WTC11 (cell line): ENCODE measurements around the gene NEK7. TPM values are rescaled to one million over a fixed set of nuclear protein-coding genes. Genes with fewer than 3 reads are reported as not detected.

Experiments
- ATAC-seq: fragments of 200-7000 bp; cut with Tn5 transposase; 2 replicates; pipeline ENCODE4 v1.10.0; 2021; ENCODE audit warnings: mild to moderate bottlenecking, moderate library complexity
- CTCF ChIA-PET: fragments of 300-600 bp; sonication (Branson Sonifier 250); formaldehyde crosslinking; loops from one replicate; lab custom pipeline; 2021; ENCODE audit warnings: antibody characterized with exemption; lab: Charles Lee
- POLR2A ChIA-PET: fragments of 350-600 bp; sonication (Branson Sonifier 250); formaldehyde crosslinking; loops from one replicate; lab custom pipeline; 2021; ENCODE audit warnings: antibody characterized with exemption; lab: Charles Lee
- DNase-seq: peaks from one replicate; pipeline ENCODE4 v3.0.0; 2021; ENCODE audit warnings: low spot score
- H3K27ac Mint-ChIP-seq: 2 replicates; pipeline ENCODE4 v1.8.0; 2021; ENCODE audit warnings: mixed read lengths
- H3K27me3 Mint-ChIP-seq: 2 replicates; pipeline ENCODE4 v1.8.0; 2021; ENCODE audit warnings: low read depth, mild to moderate bottlenecking, moderate library complexity, mixed read lengths
- H3K36me3 Mint-ChIP-seq: 2 replicates; pipeline ENCODE4 v1.8.0; 2021; ENCODE audit warnings: mixed read lengths
- H3K4me1 Mint-ChIP-seq: 2 replicates; pipeline ENCODE4 v1.8.0; 2022; ENCODE audit warnings: mixed read lengths
- H3K4me3 Mint-ChIP-seq: 2 replicates; pipeline ENCODE4 v1.8.0; 2021; ENCODE audit warnings: mild to moderate bottlenecking, moderate library complexity, mixed read lengths
- H3K9me3 Mint-ChIP-seq: 2 replicates; pipeline ENCODE4 v1.8.0; 2021; ENCODE audit warnings: mixed read lengths
- CBFB ChIP-seq: sonication (generic); formaldehyde crosslinking; IDR thresholded peaks from 2 replicates; pipeline ENCODE4 v1.8.1; 2022; ENCODE audit warnings: mild to moderate bottlenecking, low read depth, missing genetic modification reagents
- ESRRA ChIP-seq: sonication (generic); formaldehyde crosslinking; IDR thresholded peaks from 2 replicates; pipeline ENCODE4 v1.8.1; 2022; ENCODE audit warnings: mild to moderate bottlenecking, missing genetic modification reagents, borderline replicate concordance
- ETV6 ChIP-seq: sonication (generic); formaldehyde crosslinking; IDR thresholded peaks from 2 replicates; pipeline ENCODE4 v1.8.1; 2022; ENCODE audit warnings: mild to moderate bottlenecking, missing genetic modification reagents
- FOXP1 ChIP-seq: sonication (generic); formaldehyde crosslinking; IDR thresholded peaks from 2 replicates; pipeline ENCODE4 v1.8.0; 2022; ENCODE audit warnings: missing genetic modification reagents, mild to moderate bottlenecking, moderate library complexity, borderline replicate concordance
- JAZF1 ChIP-seq: fragments of 250-450 bp; sonication (Bioruptor Pico); IDR thresholded peaks from 2 replicates; pipeline ENCODE4 v1.9.0; 2021; ENCODE audit warnings: moderate library complexity, mild to moderate bottlenecking, inconsistent platforms
- JUN ChIP-seq: sonication (generic); formaldehyde crosslinking; IDR thresholded peaks from 2 replicates; pipeline ENCODE4 v1.8.0; 2023; ENCODE audit warnings: mild to moderate bottlenecking, missing genetic modification reagents
- KAT7 ChIP-seq: sonication (generic); formaldehyde crosslinking; IDR thresholded peaks from 2 replicates; pipeline ENCODE4 v1.8.1; 2023; ENCODE audit warnings: missing genetic modification reagents, mild to moderate bottlenecking, borderline replicate concordance
- NR1H2 ChIP-seq: sonication (generic); formaldehyde crosslinking; IDR thresholded peaks from 2 replicates; pipeline ENCODE4 v1.9.0; 2021; ENCODE audit warnings: mild to moderate bottlenecking, moderate library complexity, missing genetic modification reagents
- NR2C2 ChIP-seq: sonication (generic); formaldehyde crosslinking; IDR thresholded peaks from 2 replicates; pipeline ENCODE4 v1.8.0; 2022; ENCODE audit warnings: mild to moderate bottlenecking, missing genetic modification reagents
- NR3C1 ChIP-seq: sonication (generic); formaldehyde crosslinking; conservative IDR thresholded peaks from 2 replicates; pipeline ENCODE4 v1.8.1; 2023; ENCODE audit warnings: low read depth, mild to moderate bottlenecking, missing genetic modification reagents
- TP53 ChIP-seq: sonication (generic); formaldehyde crosslinking; IDR thresholded peaks from 2 replicates; pipeline ENCODE4 v1.8.1; 2023; ENCODE audit warnings: mild to moderate bottlenecking, missing genetic modification reagents
- ZBTB21 ChIP-seq: sonication (generic); formaldehyde crosslinking; IDR thresholded peaks from 2 replicates; pipeline ENCODE4 v1.8.1; 2023; ENCODE audit warnings: mild to moderate bottlenecking, missing genetic modification reagents, borderline replicate concordance
- ZNF317 ChIP-seq: sonication (generic); formaldehyde crosslinking; IDR thresholded peaks from 2 replicates; pipeline ENCODE4 v1.8.1; 2023; ENCODE audit warnings: low read depth, mild to moderate bottlenecking, moderate library complexity, missing genetic modification reagents, borderline replicate concordance
- ZNF396 ChIP-seq: fragments of 250-450 bp; sonication (Bioruptor Pico); IDR thresholded peaks from 2 replicates; pipeline ENCODE4 v1.8.0; 2021; ENCODE audit warnings: mild to moderate bottlenecking, moderate library complexity, borderline replicate concordance
- total RNA-seq: library from RNA; stranded (reverse); gene quantifications from 3 replicates; pipeline ENCODE4 v1.2.3, GENCODE V29; 2021
- TF ChIP-seq, protein P1 (sequence below): sonication (generic); formaldehyde crosslinking; IDR thresholded peaks from 2 replicates; pipeline ENCODE4 v1.8.1; 2023; ENCODE audit warnings: mild to moderate bottlenecking, missing genetic modification reagents
- TF ChIP-seq, protein P2 (sequence below): sonication (generic); formaldehyde crosslinking; IDR thresholded peaks from 2 replicates; pipeline ENCODE4 v1.8.1; 2023; ENCODE audit warnings: mild to moderate bottlenecking, missing genetic modification reagents
- TF ChIP-seq, protein P3 (sequence below): sonication (generic); formaldehyde crosslinking; IDR thresholded peaks from 2 replicates; pipeline ENCODE4 v1.8.1; 2022; ENCODE audit warnings: missing genetic modification reagents, borderline replicate concordance
- TF ChIP-seq, protein P4 (sequence below): fragments of 250-450 bp; sonication (Bioruptor Pico); IDR thresholded peaks from 2 replicates; pipeline ENCODE4 v1.9.0; 2021; ENCODE audit warnings: mild to moderate bottlenecking
- TF ChIP-seq, protein P5 (sequence below): sonication (generic); formaldehyde crosslinking; IDR thresholded peaks from 2 replicates; pipeline ENCODE4 v1.8.1; 2023; ENCODE audit warnings: mild to moderate bottlenecking, missing genetic modification reagents, moderate library complexity

NEK7 gene
- total RNA-seq, 1 experiment from 2014 or later: 10.3 TPM

DNA sequence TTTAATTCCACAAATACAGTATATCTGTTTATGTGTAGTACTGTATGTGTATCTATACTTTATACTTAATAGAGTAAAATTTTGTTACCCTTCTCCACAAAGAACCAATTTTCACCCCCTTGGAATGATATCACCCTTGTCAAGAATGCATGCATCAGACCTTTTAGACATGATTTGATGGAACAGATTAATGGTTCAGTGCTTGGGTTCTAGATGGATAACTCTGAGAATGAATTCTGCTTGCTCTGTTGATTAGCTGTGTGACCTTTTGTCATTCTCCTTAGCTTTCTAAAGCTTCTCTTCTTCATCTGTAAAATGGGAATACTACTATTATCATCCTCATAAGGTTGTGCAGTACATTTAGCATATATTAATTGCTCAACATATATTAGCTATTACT is 105.1 kb downstream of the NEK7 start (continued):
- TF ChIP-seq, protein P1, sequence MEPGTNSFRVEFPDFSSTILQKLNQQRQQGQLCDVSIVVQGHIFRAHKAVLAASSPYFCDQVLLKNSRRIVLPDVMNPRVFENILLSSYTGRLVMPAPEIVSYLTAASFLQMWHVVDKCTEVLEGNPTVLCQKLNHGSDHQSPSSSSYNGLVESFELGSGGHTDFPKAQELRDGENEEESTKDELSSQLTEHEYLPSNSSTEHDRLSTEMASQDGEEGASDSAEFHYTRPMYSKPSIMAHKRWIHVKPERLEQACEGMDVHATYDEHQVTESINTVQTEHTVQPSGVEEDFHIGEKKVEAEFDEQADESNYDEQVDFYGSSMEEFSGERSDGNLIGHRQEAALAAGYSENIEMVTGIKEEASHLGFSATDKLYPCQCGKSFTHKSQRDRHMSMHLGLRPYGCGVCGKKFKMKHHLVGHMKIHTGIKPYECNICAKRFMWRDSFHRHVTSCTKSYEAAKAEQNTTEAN (CRISPR knock-in tag): no peak
- TF ChIP-seq, all 79 proteins: peak for 0

DNA sequence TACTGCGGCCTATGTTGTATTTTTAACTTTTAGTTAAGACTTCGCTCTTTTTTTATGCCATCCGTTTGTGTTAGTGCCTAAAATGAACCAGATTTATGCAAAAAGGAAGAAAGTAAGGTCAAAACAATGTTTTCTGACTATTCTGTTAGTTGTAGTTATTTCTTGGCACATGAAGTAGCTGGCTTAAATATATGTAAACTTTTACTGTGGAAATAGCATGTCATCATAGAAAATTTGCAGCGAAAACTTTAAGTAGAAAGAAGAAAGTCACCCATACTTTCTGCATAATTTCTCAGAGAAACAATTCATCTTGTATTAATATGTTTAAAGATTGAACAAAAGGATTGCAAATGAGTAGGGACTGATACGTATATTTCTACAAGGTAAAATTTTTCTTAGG is 106.4 kb downstream of the NEK7 start:
- ChIA-PET POLR2A (no interaction called here), CTCF (no interaction called here)
- Mint-ChIP-seq H3K27ac (no peak overlapping the region), H3K36me3 (no peaks in the 10 kb centered on the region), H3K27me3 (no peaks in the 10 kb centered on the region), H3K9me3 (no peaks in the 10 kb centered on the region), H3K4me3 (no peak overlapping the region), H3K4me1 (no peaks in the 10 kb centered on the region)
- TF ChIP-seq ZNF317 (CRISPR knock-in tag) (no peak), ETV6 (CRISPR knock-in tag) (no peak), ZNF396 (CRISPR knock-in tag) (no peak), TP53 (CRISPR knock-in tag) (no peak), NR3C1 (CRISPR knock-in tag) (no peak), NR2C2 (CRISPR knock-in tag) (no peak), ZBTB21 (CRISPR knock-in tag) (no peak), FOXP1 (CRISPR knock-in tag) (no peak)
- TF ChIP-seq, protein P2, sequence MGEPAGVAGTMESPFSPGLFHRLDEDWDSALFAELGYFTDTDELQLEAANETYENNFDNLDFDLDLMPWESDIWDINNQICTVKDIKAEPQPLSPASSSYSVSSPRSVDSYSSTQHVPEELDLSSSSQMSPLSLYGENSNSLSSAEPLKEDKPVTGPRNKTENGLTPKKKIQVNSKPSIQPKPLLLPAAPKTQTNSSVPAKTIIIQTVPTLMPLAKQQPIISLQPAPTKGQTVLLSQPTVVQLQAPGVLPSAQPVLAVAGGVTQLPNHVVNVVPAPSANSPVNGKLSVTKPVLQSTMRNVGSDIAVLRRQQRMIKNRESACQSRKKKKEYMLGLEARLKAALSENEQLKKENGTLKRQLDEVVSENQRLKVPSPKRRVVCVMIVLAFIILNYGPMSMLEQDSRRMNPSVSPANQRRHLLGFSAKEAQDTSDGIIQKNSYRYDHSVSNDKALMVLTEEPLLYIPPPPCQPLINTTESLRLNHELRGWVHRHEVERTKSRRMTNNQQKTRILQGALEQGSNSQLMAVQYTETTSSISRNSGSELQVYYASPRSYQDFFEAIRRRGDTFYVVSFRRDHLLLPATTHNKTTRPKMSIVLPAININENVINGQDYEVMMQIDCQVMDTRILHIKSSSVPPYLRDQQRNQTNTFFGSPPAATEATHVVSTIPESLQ (CRISPR knock-in tag): no peak
- no peak for DNase-seq
- ATAC-seq: no peak

DNA sequence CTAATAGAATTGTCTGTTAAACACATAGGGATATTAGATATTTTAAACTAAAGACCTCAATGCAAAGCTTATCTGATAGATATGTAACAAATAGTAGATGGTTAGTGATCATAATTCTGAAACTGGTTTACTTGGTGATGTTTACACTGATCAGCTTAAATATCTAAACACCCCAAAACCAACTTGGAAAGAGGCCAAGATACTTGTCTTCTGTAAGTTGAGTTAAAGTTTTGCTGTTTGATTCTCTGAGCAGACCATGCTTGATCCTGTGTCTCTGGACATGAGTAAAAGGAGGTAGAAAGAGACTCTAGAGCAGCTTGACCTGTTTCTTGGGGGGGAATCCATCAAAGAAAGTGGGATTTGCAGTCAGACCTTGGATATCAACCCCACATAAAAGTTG is 107.5 kb downstream of the NEK7 start:
- no peak for TF ChIP-seq KAT7 (CRISPR knock-in tag)
- no peak for TF ChIP-seq ESRRA (CRISPR knock-in tag)
- TF ChIP-seq, protein P3, sequence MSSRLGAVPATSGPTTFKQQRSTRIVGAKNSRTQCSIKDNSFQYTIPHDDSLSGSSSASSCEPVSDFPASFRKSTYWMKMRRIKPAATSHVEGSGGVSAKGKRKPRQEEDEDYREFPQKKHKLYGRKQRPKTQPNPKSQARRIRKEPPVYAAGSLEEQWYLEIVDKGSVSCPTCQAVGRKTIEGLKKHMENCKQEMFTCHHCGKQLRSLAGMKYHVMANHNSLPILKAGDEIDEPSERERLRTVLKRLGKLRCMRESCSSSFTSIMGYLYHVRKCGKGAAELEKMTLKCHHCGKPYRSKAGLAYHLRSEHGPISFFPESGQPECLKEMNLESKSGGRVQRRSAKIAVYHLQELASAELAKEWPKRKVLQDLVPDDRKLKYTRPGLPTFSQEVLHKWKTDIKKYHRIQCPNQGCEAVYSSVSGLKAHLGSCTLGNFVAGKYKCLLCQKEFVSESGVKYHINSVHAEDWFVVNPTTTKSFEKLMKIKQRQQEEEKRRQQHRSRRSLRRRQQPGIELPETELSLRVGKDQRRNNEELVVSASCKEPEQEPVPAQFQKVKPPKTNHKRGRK: no peak
- TF ChIP-seq ZNF396 (CRISPR knock-in tag): no peak
- no peak for TF ChIP-seq JUN (CRISPR knock-in tag)
- Mint-ChIP-seq H3K4me1 (no peaks in the 10 kb centered on the region), H3K27me3 (no peaks in the 10 kb centered on the region), H3K36me3 (no peaks in the 10 kb centered on the region), H3K9me3 (no peaks in the 10 kb centered on the region), H3K4me3 (no peak overlapping the region), H3K27ac (no peak overlapping the region)
- ATAC-seq: no peak
- CTCF ChIA-PET: no interaction called here
- POLR2A ChIA-PET: no interaction called here
- DNase-seq: no peak

DNA sequence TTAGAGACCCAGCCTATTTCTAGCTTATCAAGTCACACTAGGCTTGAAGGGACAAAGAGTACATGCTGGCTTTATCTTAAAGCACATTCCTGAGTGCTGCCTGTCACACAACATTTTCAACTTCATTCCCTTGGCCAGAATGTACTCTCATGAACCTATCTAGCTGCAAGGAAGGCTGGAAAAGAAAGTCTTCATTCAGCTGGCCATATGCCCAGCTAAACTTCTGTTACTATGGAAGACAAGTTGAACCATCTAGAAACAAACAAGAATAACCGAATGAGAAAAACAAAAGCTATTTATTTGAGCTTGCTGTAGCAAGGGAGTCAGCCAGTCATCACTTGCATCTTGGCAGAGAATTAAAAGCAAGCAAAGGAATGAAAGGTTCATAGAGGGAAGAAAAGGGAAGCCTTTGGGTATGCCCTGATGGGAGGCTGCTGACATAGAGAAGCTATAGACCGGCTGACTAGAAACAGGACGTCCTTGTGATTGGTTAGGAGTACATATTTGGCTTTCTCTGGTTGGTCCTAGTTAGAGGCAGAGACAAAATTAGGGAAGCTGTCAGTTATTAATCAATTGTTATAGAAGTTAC is 108.4 kb downstream of the NEK7 start:
- no peak for DNase-seq
- CTCF ChIA-PET: no interaction called here
- Mint-ChIP-seq H3K4me1 (no peaks in the 10 kb centered on the region), H3K4me3 (no peak overlapping the region), H3K36me3 (no peaks in the 10 kb centered on the region), H3K9me3 (no peaks in the 10 kb centered on the region), H3K27ac (no peak overlapping the region), H3K27me3 (no peaks in the 10 kb centered on the region)
- POLR2A ChIA-PET: interaction anchor here (0.5 kb wide), 1 partner anchor 109 kb away, joined by 4 read pairs; no protein-coding TSS in a partner anchor
- no peak for TF ChIP-seq NR1H2 (CRISPR knock-in tag)
- no peak for TF ChIP-seq JAZF1 (CRISPR knock-in tag)
- no peak for TF ChIP-seq TP53 (CRISPR knock-in tag)
- TF ChIP-seq, protein P4, sequence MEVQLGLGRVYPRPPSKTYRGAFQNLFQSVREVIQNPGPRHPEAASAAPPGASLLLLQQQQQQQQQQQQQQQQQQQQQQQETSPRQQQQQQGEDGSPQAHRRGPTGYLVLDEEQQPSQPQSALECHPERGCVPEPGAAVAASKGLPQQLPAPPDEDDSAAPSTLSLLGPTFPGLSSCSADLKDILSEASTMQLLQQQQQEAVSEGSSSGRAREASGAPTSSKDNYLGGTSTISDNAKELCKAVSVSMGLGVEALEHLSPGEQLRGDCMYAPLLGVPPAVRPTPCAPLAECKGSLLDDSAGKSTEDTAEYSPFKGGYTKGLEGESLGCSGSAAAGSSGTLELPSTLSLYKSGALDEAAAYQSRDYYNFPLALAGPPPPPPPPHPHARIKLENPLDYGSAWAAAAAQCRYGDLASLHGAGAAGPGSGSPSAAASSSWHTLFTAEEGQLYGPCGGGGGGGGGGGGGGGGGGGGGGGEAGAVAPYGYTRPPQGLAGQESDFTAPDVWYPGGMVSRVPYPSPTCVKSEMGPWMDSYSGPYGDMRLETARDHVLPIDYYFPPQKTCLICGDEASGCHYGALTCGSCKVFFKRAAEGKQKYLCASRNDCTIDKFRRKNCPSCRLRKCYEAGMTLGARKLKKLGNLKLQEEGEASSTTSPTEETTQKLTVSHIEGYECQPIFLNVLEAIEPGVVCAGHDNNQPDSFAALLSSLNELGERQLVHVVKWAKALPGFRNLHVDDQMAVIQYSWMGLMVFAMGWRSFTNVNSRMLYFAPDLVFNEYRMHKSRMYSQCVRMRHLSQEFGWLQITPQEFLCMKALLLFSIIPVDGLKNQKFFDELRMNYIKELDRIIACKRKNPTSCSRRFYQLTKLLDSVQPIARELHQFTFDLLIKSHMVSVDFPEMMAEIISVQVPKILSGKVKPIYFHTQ (CRISPR knock-in tag): no peak
- TF ChIP-seq, protein P5, sequence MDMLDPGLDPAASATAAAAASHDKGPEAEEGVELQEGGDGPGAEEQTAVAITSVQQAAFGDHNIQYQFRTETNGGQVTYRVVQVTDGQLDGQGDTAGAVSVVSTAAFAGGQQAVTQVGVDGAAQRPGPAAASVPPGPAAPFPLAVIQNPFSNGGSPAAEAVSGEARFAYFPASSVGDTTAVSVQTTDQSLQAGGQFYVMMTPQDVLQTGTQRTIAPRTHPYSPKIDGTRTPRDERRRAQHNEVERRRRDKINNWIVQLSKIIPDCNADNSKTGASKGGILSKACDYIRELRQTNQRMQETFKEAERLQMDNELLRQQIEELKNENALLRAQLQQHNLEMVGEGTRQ (CRISPR knock-in tag): no peak
- TF ChIP-seq CBFB: no peak
- no peak for TF ChIP-seq ESRRA (CRISPR knock-in tag)
- ATAC-seq: no peak
